ENCODE measurements around the gene HOXA11. TPM values are rescaled to one million over a fixed set of nuclear protein-coding genes. Genes with fewer than 3 reads are reported as not detected.

HOXA11 gene
- total and polyA plus RNA-seq, 10 of the 15 experiments (the other 5 are each of a cell fraction or from before 2014, with no cell fraction given) = not detected

DNA sequence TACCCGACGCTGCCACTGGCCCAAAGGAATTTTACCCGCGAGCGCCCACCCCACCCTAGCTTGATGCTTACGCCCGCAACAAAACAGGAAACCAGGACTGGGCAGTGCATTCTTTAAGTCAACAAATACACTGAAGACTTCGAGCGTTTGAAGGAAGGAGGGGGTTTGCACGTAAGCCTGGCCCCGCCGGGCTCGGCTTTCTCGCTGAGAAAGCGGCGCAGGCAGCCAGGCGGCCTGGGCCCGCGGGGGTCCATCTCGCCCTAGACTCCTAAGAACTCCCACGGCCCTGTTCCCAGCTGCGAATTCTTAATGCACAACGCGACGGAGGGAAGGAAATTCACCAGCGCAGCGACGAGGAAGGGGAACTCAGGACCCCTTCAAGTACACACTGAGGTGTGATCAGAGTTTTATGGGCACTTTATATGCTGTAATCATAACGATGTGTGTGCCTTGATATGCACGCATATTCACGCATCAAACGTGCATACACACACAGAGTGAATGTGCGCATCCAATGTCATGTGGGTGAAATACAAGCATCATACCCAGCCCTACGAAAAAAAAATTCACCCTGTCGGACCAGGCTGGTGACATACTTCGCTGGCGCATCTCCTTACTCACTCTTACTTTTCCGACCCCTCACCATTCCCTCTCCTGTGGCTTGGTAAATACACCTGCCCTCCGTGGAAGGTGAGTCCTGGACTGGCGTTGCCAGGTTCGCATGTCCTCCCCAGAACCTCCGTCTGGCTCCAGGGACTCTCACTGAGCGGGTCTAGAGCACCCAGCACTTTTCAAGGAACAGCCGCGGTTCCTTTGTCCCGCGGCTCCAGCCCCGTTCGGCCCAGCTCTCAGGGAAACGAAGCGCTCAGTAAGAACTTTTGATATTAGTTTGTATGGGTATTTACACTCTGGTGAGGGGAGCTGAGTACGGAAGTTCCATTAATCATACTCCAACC is 20.6 kb upstream of the HOXA11 start:
- ChIA-PET SMC1A (ENCODE audit: uncharacterized antibody, unreplicated experiment) (no interaction called here), CTCF (interaction anchor here (1.8 kb wide), 1 partner anchor 10 kb away, joined by 8 read pairs; no protein-coding TSS in a partner anchor), RAD21 (ENCODE audit: unreplicated experiment) (interaction anchor here (0.5 kb wide), 1 partner anchor 1061 kb away, joined by 3 read pairs; no protein-coding TSS in a partner anchor), POLR2A (no interaction called here)
- Histone ChIP-seq H3K79me2 (ENCODE audit: control insufficient read depth, insufficient read depth, low read length) (no peaks in the 10 kb centered on the region), H3K27me3 (replicated peaks in 1 of 2; ENCODE audit: control insufficient read depth in 2 of 2, insufficient read depth in 2 of 2, low read length in 1 of 2) (peaks cover 23 to 43% of the 10 kb centered on the region in 2 experiments), H3K4me3 (no peak overlapping the region), H3K9me3 (replicated peaks; ENCODE audit: control insufficient read depth, insufficient read depth, low read length) (no peaks in the 10 kb centered on the region), H3K4me1 (ENCODE audit: control insufficient read depth, insufficient read depth, low read length) (no peaks in the 10 kb centered on the region), H2AFZ (ENCODE audit: control insufficient read depth, low read depth, low read length) (no peak overlapping the region), H3K9ac (ENCODE audit: control insufficient read depth, insufficient read depth, low read length) (no peak overlapping the region), H3K4me2 (ENCODE audit: control insufficient read depth, insufficient read depth) (no peak overlapping the region), H3K27ac (ENCODE audit: control insufficient read depth, insufficient read depth) (no peak overlapping the region), H4K20me1 (ENCODE audit: control insufficient read depth, insufficient read depth) (no peaks in the 10 kb centered on the region), H3K36me3 (ENCODE audit: control insufficient read depth in 2 of 2, insufficient read depth in 2 of 2, low read length in 1 of 2) (no peaks in the 10 kb centered on the region)
- TF ChIP-seq SUZ12 (IDR thresholded peaks at IDR 0.05; ENCODE audit: unreplicated experiment) = no peak
- TF ChIP-seq TCF3 (IDR thresholded peaks at IDR 0.05; ENCODE audit: borderline replicate concordance, insufficient read depth, low read depth, low read length) = no peak
- no peak for TF ChIP-seq FOXM1 (IDR thresholded peaks at IDR 0.05; ENCODE audit: low read depth, low read length)
- no peak for TF ChIP-seq ETV6 (conservative IDR thresholded peaks at IDR 0.05 in 1 of 2, IDR thresholded peaks at IDR 0.05 in 1 of 2; ENCODE audit: borderline replicate concordance in 1 of 2, low read depth in 1 of 2)
- no peak for TF ChIP-seq NFYA (IDR thresholded peaks at IDR 0.05; ENCODE audit: borderline replicate concordance, low read depth, low read length)
- TF ChIP-seq SMAD1 (IDR thresholded peaks at IDR 0.05; ENCODE audit: low read depth, partially characterized antibody) = no peak
- no peak for TF ChIP-seq WRNIP1 (IDR thresholded peaks at IDR 0.05; ENCODE audit: borderline replicate concordance, low read depth, low read length)
- no peak for TF ChIP-seq TCF7 (IDR thresholded peaks at IDR 0.05; ENCODE audit: borderline replicate concordance)
- WGBS (ENCODE audit: insufficient coverage, insufficient replicate concordance, low lambda C conversion rate, missing lambda C conversion rate) = 19% methylated on average over 47 of the region's 52 CpGs
- no peak for DNase-seq (ENCODE audit: low read depth, low spot score)
- no TSS peak for BruUV-seq (replicated peaks)
- FAIRE-seq = no peak
- in situ Hi-C loops (cut with MboI) = no loop called here
- no peak for ATAC-seq
- intact Hi-C loops (cut with micrococcal nuclease; ENCODE audit: unreplicated experiment) = no loop called here
